K562 (cell line): ENCODE results near the gene PILRA. TPM values are rescaled to one million over a fixed set of nuclear protein-coding genes. Genes with fewer than 3 reads are reported as not detected.

Experiments
- CUX1 ChIP-seq: fragments of 200-800 bp; sonication (Bioruptor generic); IDR thresholded peaks from 2 replicates; pipeline ENCODE4 v1.6.1; 2016; ENCODE audit warnings: missing genetic modification characterization, missing compliant biosample characterization
- JUND ChIP-seq, 2 experiments: IDR thresholded peaks; 2 replicates in 1 of 2; 3 replicates in 1 of 2; pipeline ENCODE4 v1.6.1; 2011; ENCODE audit warnings: borderline replicate concordance in 2 of 2, low read depth in 2 of 2, low read length in 2 of 2, improper control_type of control experiment in 1 of 2, missing biosample characterization in 1 of 2, missing genetic modification characterization in 1 of 2, missing genetic modification reagents in 1 of 2
- KDM4B ChIP-seq, 2 experiments: fragments of 450-650 bp in 1 of 2; sonication (generic) in 1 of 2; IDR thresholded peaks; 2 replicates each; pipeline ENCODE4 v1.6.1; 2016 to 2017; ENCODE audit warnings: borderline replicate concordance in 2 of 2, antibody characterized with exemption in 1 of 2, low read depth in 1 of 2, mild to moderate bottlenecking in 1 of 2
- MAFK ChIP-seq: IDR thresholded peaks from 2 replicates; pipeline ENCODE4 v1.6.1; 2011; ENCODE audit warnings: low read length, improper control_type of control experiment
- PCBP1 ChIP-seq: fragments of 200-400 bp; formaldehyde crosslinking; IDR thresholded peaks from 2 replicates; pipeline ENCODE4 v1.6.1; 2018; ENCODE audit warnings: mild to moderate bottlenecking, low read depth, low read length; ENCODE audit not compliant: poor library complexity, severe bottlenecking
- PHF21A ChIP-seq: fragments of 450-650 bp; IDR thresholded peaks from 2 replicates; pipeline ENCODE4 v1.6.1; 2017; ENCODE audit warnings: low read depth, borderline replicate concordance
- POLR2G ChIP-seq: fragments of 200-400 bp; formaldehyde crosslinking; IDR thresholded peaks from 2 replicates; pipeline ENCODE4 v1.6.1; 2017; ENCODE audit warnings: low read depth, mild to moderate bottlenecking, antibody characterized with exemption, low read length, moderate library complexity
- ZBTB2 ChIP-seq: fragments of 450-650 bp; IDR thresholded peaks from 2 replicates; pipeline ENCODE4 v1.6.1; 2016; ENCODE audit warnings: antibody characterized with exemption
- ZBTB34 ChIP-seq: fragments of 250-450 bp; sonication (Bioruptor Pico); IDR thresholded peaks from 2 replicates; pipeline ENCODE4 v1.8.0; 2021; ENCODE audit warnings: mild to moderate bottlenecking, moderate library complexity
- ZKSCAN8 ChIP-seq: fragments of 200-800 bp; sonication (Bioruptor generic); IDR thresholded peaks from 2 replicates; pipeline ENCODE4 v1.6.1; 2016; ENCODE audit warnings: missing genetic modification characterization, missing compliant biosample characterization
- ZNF24 ChIP-seq: fragments of 450-650 bp; IDR thresholded peaks from 2 replicates; pipeline ENCODE4 v1.6.1; 2016
- ZNF518B ChIP-seq: fragments of 250-450 bp; sonication (Bioruptor Pico); IDR thresholded peaks from 2 replicates; pipeline ENCODE4 v1.5.0; 2021; ENCODE audit warnings: mild to moderate bottlenecking, moderate library complexity
- ZNF551 ChIP-seq: fragments of 250-450 bp; sonication (Bioruptor Pico); IDR thresholded peaks from 2 replicates; pipeline ENCODE4 v1.5.0; 2021; ENCODE audit warnings: mild to moderate bottlenecking, moderate library complexity
- polyA plus RNA-seq, 8 experiments: library from polyadenylated mRNA; depleted of rRNA in 4 of 8; stranded (reverse) in 5 of 8; unstranded in 3 of 8; fragments of >200 nt; fragmentation: Nextera tagmentation in 2 of 8; fragmentation: Illumina TruSeq in 1 of 8; extraction: Ambion mirVana in 2 of 8; extraction: Trizol in 1 of 8; gene quantifications; 2 replicates each; pipeline versions ENCODE4 v1.2.1 to v1.2.3, GENCODE V29; 2011 to 2014; ENCODE audit warnings: inconsistent platforms in 1 of 8, missing spikeins in 1 of 8
- total RNA-seq, 7 experiments: library from RNA; depleted of rRNA in 6 of 7; stranded (reverse); fragments of >200 nt in 6 of 7; fragmentation: Illumina TruSeq in 2 of 7; extraction: Trizol in 2 of 7; gene quantifications; 2 replicates each; pipeline versions ENCODE4 v1.2.1 to v1.2.3, GENCODE V29; 2011 to 2021; ENCODE audit warnings: low replicate concordance in 1 of 7

The PILRA gene
- total and polyA plus RNA-seq, 9 of the 15 experiments (the other 6 are each of a cell fraction or from before 2014, with no cell fraction given): 0.13 to 1.8 (median 0.62) TPM

GRCh38 chr7:100444311-100445278, 71.3 kb downstream of the PILRA start (continued):
- TF ChIP-seq ZBTB34 (CRISPR knock-in tag) (0 out of 2 replicates have a peak, but pooled peaks have one; percentile 3), CUX1 (CRISPR knock-in tag) (peak; percentile 88), ZNF551 (CRISPR knock-in tag) (no peak), POLR2G (peak; percentile 69), MAFK (0 out of 2 replicates have a peak, but pooled peaks have one; percentile 51), JUND (IDR thresholded peaks at IDR 0.05; ENCODE audit: borderline replicate concordance, low read depth, low read length) (peak; percentile 96), JUND (tag; IDR thresholded peaks at IDR 0.05; ENCODE audit: borderline replicate concordance, low read depth, low read length) (peak; percentile 98), ZBTB2 (peak; percentile 82), ZKSCAN8 (CRISPR knock-in tag) (peak; percentile 85), PHF21A (no peak), ZNF24 (peak; percentile 28; the same call in 1 of the 2 replicates), ZNF518B (CRISPR knock-in tag) (no peak), PCBP1 (no peak), KDM4B (IDR thresholded peaks at IDR 0.05; ENCODE audit: borderline replicate concordance in 2 of 2, low read depth in 1 of 2) (no peak)
